PC-9 (cell line): ENCODE data around the gene DYNLRB2.

ENCODE experiments used
- CTCF ChIP-seq: fragments of 200-600 bp; sonication (generic); conservative IDR thresholded peaks from 2 replicates; pipeline ENCODE4 v1.6.1; 2017; ENCODE audit warnings: mixed run types, antibody characterized with exemption, mild to moderate bottlenecking, moderate library complexity
- EZH2 ChIP-seq: fragments of 200-600 bp; sonication (generic); IDR thresholded peaks from 2 replicates; pipeline ENCODE4 v1.8.0; 2017; ENCODE audit warnings: antibody characterized with exemption, low read depth

GRCh38 chr16:80511824-80512592, 28.8 kb upstream of the DYNLRB2 start:
- TF ChIP-seq CTCF (no peak), EZH2 (no peak)
